Activated CD4-positive, CD25-positive, alpha-beta regulatory T cell treated with anti-CD3 and anti-CD28 coated beads, Interleukin-2, amount 50 U/mL, for 24 hours (primary cell): Measurements from ENCODE around the gene NSG2.
"Not testable (repeated sequence)": the region's sequence is repeated elsewhere in the genome, so short reads cannot be mapped to it uniquely, and the experiment has no call there.

ENCODE experiments used
- ATAC-seq, 2 donors: fragments of 150-1000 bp; cut with Tn5 transposase; one replicate each; pipeline ENCODE4 v1.10.0; 2021; ENCODE audit warnings: mild to moderate bottlenecking in 1 of 2, moderate library complexity in 1 of 2

NSG2 gene

DNA sequence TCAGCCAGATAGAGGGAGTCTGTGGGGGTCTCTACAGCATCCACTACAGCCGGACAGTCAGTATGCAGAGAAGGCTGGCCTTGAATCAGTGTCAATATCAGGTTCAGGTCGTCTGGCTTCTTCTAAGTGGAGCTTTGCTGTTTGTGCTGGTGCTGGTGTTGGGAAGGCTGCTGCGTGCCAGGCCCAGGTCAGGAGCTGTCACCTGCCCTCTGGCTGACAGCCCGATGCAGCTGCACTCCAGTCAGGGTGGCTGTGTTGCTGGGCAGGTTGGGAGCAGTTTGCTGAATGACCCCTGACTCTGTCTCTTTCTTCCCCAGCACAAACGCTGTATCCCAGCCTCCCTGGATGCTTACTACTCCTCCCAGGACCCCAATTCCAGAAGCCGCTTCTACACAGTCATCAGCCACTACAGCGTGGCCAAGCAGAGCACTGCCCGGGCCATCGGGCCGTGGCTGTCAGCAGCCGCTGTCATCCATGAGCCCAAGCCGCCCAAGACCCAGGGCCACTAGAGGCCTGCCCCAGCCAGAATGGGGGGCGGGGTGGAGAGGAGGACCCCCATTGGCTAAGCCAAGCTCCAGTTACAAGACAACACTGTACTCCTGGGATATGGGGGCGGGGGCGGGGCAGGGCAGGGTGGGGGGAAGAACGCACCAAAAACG is 61.6 kb downstream of the NSG2 start:
- no peak for ATAC-seq

DNA sequence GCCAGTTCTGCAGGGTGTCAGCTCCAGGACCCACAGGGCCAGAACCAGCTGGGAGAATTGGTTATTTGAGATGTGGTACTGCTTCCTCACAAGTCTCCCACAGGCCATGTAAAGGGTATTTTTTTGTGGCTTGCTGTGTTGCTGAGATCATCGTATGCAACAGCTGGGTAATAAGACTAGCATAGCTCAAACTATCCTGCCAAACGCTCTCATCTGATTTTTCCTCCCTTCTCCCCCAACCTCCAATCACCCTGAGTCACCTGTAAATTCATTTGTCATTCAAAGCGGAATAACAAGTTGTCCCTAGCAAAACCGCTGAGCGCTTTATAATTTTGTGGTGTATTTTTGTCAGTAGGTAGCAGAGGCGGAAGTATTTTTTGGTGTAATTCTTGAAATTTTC is 63.2 kb downstream of the NSG2 start:
- ATAC-seq, result no peak

DNA sequence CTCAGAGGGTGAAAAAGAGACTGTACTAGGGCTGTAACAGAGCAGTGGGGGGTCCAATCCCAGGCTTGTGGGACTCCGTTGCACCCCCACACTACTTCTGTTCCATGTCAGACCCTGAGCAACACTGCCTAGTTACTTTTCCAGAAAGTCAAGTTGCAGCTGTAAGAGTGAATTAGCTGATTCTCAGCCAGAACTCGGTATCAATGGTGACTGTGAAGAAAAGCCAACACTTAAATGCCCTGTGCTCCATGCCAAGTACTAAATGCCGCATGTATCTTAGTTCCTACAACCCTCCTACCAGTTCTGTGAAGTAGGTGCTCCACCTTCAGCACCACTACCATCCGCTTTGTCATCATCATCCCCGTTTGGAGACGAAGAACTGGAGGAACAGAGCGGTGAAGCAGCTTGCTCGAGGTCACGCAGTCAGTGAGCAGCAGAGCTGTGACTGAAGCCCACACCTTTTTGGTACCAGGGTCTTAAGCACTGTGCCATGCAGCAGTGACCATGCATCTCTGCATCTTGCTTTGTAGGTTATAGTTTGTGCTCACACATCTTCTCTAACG is 64.3 kb downstream of the NSG2 start:
- ATAC-seq, result no peak

DNA sequence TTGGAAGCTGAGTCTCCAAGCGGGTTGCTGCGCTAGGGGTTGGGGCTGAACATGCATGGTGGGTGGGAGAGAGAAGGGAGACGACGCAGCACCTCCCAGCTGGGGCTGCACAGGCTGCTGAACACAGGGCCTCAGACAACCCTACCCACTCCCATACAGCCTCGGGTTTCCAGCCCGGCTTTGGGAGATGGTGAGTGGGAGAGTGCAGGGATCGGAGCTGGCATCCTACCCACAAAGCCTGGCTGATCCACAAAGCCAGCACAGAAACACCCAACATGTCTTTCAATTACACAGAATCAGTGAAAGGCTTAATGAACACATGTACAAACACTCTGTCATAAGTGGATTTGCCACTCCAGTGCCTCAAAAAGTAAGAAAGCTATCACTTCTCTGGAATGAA is 64.8 kb downstream of the NSG2 start:
- ATAC-seq, result no peak

DNA sequence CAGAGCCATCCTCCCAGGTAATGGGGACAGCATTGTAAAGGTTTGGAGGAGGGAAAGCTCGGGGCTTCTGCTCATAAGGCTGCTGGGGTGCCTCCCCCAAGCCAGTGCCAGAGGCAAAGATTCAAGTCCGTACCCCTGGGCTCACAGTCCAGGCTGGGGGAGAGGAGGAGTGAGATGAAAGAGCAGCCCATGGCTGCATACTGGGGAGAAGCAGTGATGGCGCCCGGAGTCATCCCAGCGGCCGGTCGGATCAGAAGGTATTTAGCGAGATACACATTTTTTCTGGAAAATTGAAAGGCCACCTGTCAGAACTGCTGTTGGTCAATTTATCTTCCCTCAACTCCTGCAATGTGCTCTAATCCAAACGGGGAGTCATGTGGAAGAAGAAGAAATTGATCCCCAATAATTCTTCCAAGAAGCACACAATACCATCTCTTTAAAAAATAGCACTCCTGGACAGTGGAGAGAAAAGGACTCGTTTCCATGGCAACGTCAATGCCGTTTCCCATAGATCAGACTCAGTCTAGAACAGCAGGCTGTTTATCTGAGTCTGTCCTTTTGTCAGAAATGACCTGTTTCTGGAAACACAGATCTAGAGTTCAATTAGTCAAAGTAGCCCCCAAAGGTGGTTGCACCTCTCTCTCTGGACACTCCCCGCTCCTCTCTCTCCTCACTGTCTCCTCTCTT is 65.9 kb downstream of the NSG2 start:
- no peak for ATAC-seq

DNA sequence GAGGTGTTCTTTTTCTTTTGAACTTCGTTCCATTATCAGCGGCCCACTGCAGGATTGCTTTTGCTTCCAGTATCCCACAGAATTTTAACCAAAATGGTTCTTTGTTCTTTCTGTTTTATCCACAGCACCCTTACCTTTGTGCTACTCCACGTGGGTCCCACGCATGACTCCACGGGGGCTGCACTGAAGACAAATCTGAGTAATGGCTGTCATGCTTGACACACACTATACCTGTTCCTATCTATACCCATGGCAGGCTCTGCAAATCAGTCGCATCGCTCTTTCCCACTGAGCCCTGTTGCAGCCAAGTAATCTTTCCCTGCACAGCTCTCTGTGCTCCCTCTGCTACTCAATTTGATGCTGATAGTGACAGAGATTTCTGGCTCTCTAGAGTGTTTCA is 69.7 kb downstream of the NSG2 start:
- ATAC-seq, result no peak

DNA sequence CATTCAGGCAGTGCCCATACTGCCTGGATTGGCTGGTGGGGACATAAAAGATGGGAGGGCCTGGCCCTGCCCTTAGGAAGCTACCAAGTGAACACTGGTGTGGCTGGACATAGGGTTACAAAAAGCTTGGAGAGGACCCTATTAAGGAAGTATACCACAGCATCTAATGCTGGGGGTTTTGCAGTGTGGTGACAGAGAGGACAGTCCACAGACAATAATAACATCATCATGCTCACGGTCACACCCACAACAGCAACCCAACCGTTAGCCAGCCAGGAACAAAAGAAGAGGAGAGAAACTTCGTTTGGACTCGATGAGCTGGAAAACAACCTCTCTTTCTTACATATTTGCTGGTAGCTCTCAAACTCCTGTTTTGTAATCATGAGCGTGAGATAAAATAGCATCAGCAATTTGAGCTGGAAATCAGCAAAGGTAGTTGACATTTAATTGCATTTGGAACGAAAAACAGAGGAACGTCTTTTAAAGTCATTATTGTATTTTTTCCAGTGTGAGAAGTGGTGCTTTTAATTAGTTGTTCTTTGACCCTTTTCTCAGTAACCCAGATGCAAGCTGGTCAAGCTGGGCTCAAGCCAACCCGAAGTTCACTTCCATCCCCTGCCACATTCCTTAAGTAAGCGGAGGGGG is 73.4 kb downstream of the NSG2 start:
- no peak for ATAC-seq

DNA sequence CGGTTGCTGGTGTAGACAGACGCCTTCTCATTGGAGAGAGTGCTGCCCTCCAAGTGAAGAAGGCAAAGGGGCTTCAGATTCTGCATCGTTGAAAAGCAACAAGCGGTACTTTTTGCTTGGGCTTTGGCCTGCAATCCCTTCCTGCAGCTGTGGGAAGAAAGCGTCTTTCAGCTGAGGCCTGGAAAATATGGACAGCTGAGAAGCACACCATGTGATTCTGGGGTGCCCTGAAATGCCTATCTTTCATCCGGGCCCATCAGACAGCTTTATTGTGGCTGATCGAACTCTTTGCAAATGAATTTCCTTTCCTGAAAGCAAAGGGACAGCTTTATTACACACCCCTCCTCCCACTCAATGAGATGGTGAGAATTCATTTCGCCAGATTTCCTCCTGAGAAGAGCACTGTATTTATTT is 74.0 kb downstream of the NSG2 start:
- no peak for ATAC-seq

DNA sequence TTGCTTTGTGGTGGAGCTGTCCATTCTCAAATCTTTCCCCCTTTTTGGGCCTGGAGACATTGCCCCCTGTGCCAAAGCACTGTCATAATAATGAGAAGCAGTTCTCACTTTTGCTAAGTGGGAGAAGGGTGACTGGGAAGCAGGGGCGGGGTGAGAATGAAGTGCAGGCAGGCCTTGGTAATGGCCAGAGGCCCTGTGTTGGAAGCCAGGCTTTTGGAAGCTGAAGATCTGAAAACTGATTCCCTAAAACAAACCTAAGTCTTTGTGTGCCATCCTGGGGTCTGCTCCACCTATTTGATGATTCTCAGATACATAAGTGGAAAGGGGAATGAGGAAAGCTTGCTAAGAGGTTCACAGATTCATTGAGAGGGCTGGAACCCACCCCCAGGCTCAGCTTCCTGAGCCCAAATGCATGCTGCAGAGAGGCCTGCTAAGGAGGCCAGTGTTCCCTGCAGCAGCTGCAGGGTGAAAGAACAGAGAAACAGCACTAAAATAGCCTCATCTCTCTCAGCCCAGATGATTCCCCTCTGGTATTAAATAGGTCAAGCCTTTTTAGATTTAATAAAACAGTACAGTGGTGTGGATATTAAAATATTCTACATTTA is 75.0 kb downstream of the NSG2 start:
- no peak for ATAC-seq

DNA sequence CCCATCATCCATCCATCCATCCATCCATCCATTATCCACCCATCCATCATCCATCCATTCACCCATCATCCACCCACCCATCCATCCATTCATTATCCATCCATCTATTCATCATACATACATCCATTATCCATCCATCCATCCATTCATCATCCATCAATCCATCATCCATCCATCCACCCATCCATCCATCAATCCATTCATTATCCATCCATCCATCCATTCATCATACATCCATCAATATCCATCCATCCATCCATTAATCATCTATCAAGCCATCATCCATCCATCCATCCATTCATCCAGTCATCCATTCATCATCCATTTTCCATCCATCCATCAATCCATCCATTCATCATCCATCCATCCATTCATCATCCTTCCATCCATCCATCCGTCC is 89.0 kb downstream of the NSG2 start:
- ATAC-seq, result no peak

DNA sequence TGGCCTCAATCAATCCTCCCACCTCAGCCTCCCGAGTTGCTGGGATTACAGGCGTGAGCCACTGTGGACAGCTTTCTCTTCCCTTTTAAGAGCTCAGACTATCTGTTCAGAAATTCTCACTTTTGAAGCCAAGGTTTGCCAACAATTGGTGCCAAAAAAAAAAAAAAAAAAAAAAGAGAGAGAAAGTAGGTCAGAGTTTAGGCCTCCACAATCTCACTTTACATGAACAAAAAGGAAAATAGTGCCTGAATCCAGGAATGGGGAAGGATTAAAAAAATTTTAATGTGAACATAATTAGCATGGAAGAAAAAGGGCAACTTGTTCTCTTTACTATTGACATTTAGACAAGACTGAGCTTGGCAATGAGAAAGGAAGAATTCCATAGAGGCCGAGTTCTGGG is 94.1 kb downstream of the NSG2 start:
- ATAC-seq, result no peak

DNA sequence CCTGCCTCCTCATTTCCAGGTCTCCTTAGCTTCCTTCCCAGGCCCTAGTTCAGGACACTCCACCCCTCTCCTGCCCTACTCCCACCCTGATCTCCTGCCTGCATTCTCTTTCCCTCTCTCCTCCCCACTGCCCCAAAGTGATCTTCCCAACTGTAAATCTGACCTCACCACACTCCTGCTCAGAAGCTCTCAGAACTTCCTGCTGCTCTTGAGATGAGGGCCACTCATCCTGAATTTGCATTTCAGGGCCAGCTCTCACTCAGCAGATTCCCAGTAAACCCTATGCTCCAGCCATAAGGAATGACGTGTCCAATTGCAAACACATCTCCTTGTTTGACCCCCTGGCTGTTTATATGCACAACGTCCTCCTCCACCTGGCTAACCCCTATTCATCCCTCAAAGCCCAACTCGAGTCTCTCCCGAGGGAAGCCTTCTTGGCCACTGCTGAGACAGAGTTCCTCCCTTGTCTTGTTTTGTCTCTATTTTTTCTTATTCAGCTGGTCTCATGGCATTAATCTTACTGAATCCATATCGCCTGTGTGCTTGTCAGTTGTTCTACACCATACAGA is 95.0 kb downstream of the NSG2 start:
- no peak for ATAC-seq

DNA sequence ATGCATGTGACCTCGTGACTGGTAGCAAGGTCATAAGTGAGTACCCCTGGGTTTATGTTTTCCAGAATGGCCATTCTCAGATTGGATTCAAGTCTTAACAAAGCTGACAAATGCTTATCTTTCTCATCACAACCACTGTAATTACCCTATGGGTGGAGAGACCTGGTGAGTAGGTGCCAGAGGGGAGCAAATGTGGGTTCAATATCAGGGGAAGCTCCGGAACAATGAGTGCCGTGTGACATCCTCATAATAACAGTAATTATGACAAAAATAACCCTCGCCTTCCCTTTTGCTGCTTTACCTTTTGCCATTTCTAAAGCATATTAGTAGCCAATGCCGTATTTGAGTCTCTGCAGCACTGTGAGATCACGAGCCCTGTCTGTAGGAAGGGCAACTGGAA is 95.9 kb downstream of the NSG2 start:
- ATAC-seq, result no peak

DNA sequence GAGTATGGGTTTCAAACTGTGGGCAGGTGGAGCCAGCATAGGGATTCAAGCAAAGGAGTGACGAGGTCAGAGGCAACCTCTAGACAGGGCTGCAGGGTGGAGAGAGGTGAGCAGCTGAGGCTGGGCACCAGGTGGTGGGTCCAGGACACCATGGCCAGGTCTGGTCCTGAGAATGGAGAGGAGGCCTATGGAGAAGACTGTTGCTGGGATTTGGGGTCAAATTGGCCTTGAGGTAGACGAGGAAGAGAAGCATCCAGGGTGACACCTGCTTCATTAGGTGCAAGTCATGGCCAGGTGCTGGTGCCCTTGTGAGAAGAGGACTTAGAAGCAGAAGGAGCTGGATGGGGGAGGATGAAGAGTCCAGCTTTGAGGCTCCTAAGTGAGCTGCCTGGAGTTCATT is 99.6 kb downstream of the NSG2 start:
- ATAC-seq, result no peak

DNA sequence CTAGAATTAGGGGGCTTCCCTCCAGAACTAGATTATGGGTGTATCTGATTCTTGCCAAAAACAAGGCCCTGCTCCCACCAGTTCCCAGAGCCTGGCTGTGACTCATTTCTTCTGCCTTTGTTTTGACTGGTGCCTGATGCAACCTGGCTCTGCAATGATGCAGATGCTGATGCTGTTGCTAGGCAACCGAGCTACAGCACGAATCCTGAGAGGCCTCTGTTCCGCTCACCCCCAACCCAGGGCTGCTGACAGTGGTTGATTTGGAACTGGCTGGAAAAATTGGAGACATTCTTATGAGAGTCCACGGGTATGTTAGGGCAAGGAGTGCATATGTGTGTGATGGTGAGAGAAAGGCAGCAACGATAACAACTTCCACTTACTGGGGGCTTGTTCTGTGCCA is 100.3 kb downstream of the NSG2 start:
- no peak for ATAC-seq

DNA sequence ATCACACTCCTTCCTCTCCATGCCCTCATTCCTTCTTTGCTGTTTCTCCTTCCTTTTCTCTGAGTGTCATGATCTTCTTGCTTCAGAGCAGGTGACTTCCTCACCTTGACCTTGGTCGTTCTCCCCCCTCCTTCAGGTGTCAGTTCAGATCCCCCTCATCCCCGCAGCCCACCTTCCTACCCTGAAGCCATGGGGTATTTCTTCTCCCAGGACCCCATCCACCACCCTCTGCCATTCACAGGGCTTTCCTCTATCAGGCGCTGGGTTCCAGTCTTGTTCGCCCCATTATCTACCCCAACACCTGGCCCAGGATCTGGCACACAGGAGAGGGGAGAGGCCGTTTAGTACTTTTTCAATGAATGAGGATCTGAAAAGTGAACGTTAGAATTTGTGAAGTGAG is 101.0 kb downstream of the NSG2 start:
- no peak for ATAC-seq

DNA sequence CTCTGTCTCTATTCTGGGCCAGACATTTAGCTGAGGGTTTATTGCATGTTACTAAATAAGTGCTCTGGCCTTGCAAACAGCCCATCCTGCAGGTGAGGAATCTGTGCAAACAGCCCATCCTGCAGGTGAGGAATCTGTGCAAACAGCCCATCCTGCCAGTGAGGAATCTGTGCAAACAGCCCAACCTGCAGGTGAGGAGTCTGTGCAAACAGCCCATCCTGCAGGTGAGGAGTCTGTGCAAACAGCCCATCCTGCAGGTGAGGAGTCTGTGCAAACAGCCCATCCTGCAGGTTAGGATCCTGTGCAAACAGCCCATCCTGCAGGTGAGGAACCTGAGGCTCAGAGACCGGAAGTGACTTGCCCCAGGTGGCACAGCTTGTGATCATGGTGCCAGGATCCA is 101.5 kb downstream of the NSG2 start:
- ATAC-seq, result not testable (repeated sequence)

DNA sequence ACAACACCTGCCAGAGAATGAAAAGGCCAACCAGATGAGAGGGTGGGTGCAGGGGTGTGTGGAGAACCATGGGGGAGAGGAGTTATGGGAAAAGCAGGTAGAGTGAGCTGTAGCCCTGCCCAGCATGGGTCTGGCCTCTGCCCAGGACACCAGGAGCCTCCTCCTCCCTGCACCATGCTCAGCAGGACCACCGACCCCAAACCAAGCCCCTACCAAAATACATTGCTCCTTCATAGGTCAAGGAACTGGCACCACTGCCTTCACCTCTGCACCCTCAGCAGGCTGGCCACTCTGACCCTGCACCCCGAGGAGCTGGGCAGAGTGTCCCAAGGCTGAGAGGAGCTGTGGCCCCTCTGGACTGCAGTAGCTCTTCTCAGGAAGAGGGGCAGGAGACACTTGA is 102.0 kb downstream of the NSG2 start:
- ATAC-seq, result no peak

DNA sequence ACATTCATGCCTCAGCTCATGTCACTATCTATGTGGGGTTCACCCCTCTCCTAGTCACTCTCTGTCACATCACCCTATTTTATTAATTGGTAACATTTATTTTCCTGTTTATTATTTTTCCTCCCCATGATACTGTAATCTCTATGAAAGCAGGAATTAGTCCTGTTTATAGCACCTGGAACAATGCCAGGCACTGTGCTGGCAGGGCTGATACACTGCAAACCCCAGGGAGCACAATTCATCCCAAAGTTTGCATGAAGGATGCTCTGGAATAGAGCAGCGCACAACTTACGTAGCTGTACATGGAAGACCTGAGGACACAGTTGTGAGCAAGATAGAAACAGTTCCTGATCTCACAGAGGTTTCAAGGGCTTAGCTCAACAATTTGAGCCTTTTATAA is 103.2 kb downstream of the NSG2 start:
- no peak for ATAC-seq

DNA sequence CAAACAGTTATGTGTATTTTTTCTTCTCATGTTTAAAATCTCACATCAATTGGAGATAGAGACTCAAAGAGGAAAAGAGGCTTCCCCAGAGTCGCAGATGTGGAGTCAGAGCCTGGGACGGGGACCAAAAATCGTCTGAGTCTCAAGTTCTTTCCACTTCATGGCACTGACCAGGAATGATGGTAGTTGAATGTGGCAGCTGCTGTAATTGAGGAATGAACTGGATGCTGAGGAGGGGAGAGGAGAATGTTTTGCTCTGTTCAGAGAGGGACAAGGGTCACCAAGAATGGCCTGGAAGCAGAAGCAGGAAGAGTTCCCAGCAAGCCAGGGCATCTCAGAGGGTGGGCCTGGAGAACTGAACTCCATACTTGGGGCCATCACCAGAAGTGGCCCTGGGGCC is 103.9 kb downstream of the NSG2 start:
- ATAC-seq, result no peak

DNA sequence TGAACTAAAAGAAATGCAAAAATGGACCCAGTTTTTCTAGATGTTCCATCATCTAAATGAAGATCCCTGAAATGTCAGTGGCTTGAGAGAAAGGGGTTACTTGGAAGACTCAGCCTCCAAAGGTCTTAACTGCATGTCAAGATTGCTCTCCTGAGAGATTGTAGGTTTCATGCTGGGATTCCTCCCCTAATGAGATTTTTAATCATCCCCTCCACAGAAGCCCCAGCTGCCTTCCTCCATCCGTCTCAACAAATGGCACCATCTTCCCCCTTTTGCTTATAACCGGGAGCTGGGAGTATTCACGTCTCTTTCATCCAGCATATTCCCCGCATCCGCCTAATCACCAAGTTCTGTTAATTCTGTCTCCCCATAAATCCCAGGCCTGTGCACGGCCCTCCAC is 104.5 kb downstream of the NSG2 start:
- ATAC-seq, result no peak

DNA sequence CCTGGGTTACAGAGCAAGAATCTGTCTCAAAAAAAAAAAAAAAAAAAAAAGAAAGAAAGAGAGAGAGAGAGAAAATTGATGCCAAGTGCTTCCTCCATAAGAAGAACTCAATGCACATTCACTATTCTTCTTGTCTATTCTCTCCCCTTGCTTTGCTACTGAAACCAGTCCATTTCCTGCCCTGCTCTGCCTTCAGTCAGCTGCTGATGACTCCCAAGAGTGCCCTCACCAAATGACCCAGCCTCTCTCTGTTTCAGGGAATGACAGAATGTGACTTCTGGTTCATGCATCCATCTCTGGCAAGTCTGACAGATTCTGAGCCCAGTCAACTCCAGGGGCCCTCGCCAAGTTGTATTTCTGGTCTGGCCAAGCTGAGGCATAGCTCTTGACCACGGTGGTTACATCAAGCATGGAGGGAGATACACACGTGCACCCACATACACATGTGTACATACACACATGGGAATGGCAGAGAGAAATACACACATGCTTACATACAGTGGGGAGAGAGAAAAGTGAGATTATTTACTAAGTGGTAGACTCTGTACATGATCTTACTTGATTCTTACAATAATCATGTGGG is 106.2 kb downstream of the NSG2 start:
- ATAC-seq, result no peak

DNA sequence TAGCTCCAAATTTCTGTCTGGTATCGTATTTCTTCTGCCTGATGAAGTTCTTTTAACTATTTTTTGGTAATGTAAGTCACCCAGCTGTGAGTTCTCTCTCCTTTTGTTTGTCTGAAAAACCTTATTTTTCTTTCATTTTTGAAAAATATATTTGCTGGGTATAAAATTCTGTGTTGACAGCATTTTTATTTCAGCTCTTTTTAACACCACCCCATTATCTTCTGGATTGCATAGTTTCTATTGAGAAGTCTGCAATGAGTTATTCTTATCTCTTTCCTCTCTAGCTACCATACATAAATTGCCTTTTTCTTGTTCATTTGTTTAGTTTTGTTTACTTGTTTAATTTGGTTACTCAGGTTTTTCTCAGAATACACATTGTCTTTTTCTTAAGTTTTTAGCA is 109.1 kb downstream of the NSG2 start:
- no peak for ATAC-seq
